ENCODE results near the gene ATP6V0E2. TPM values are rescaled to one million over a fixed set of nuclear protein-coding genes. Genes with fewer than 3 reads are reported as not detected.
A peak's percentile ranks its signal among the peaks of the same experiment; 100 is the strongest.

Gene ATP6V0E2
- total RNA-seq, 2 donors from 2014 or later = 32.6 to 64.3 TPM

- ATAC-seq = no peak
- H3K27ac Mint-ChIP-seq = no peak overlapping the region
- H3K36me3 Mint-ChIP-seq = no peaks in the 10 kb centered on the region
- no peaks in the 10 kb centered on the region for H3K9me3 Mint-ChIP-seq
- peaks cover 9 to 12% of the 10 kb centered on the region in 2 donors for H3K4me1 Mint-ChIP-seq (ENCODE audit: low read depth in 2 of 2)
- no peak overlapping the region for H3K4me3 Mint-ChIP-seq
- H3K27me3 Mint-ChIP-seq = no peaks in the 10 kb centered on the region
- DNase-seq (ENCODE audit: low spot score) = no peak
Measured at GRCh38 chr7:149862156-149862555, 11.6 kb upstream of the ATP6V0E2 start.

DNA sequence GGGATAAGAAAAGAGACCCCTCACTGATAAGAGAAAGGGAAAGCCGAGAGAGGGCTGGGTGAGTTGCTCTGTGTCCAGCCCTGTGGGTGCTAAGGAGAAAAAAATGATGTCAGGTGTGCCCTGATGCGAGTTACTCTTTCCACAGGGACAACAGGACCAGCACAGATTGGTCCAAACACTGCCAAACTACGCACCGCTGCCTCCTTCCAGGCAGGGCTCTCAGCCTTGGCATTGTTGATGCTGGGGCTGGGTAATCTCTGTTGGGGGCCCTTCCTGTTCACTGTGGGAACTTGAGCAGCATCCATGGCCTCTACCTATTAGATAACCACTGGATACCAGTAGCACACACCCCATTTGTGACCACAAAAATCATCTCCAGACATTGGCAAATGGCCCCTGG lies 10.3 kb upstream of the ATP6V0E2 start:
- no peak for ATAC-seq
- H3K4me1 Mint-ChIP-seq (ENCODE audit: low read depth in 2 of 2) = peaks cover 9 to 12% of the 10 kb centered on the region in 2 donors
- no peak for DNase-seq (ENCODE audit: low spot score)
- H3K27me3 Mint-ChIP-seq = no peaks in the 10 kb centered on the region
- H3K4me3 Mint-ChIP-seq = no peak overlapping the region
- H3K27ac Mint-ChIP-seq = peak overlapping the region in 1 of 2 donors; percentile 78
- no peaks in the 10 kb centered on the region for H3K9me3 Mint-ChIP-seq
- no peaks in the 10 kb centered on the region for H3K36me3 Mint-ChIP-seq

DNA sequence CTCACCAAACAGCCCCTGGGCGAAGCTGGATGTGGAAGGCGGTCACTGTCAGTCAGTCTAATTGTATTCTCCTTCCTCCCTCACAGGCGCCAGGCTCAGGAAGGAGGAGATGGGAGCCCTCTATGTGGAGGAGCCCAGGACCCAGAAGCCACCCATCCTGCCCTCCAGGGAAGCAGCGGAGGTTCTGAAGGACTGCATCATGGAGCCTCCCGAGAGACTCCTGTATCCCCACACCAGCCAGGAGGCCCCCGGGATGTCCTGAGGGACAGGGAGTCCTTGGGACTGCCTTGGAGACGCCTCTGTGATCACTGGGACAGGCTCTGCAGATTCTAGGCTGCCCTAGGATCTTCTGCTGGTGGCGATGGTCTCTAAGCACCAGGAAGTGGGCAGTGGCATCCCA lies 9.7 kb upstream of the ATP6V0E2 start:
- no peak for DNase-seq (ENCODE audit: low spot score)
- Mint-ChIP-seq H3K9me3 (no peaks in the 10 kb centered on the region), H3K27ac (no peak overlapping the region), H3K27me3 (no peaks in the 10 kb centered on the region), H3K4me3 (no peak overlapping the region), H3K4me1 (ENCODE audit: low read depth in 2 of 2) (peaks cover 9 to 14% of the 10 kb centered on the region in 2 donors), H3K36me3 (no peaks in the 10 kb centered on the region)
- no peak for ATAC-seq

- Mint-ChIP-seq H3K36me3 (no peaks in the 10 kb centered on the region), H3K4me1 (ENCODE audit: low read depth in 2 of 2) (peaks cover 12 to 21% of the 10 kb centered on the region in 2 donors), H3K9me3 (no peaks in the 10 kb centered on the region), H3K27ac (peak overlapping the region; percentile 67 to 87), H3K27me3 (no peaks in the 10 kb centered on the region), H3K4me3 (no peak overlapping the region)
- ATAC-seq (no peak), DNase-seq (ENCODE audit: low spot score) (no peak)
Measured at GRCh38 chr7:149864751-149865150, 9.0 kb upstream of the ATP6V0E2 start.

DNA sequence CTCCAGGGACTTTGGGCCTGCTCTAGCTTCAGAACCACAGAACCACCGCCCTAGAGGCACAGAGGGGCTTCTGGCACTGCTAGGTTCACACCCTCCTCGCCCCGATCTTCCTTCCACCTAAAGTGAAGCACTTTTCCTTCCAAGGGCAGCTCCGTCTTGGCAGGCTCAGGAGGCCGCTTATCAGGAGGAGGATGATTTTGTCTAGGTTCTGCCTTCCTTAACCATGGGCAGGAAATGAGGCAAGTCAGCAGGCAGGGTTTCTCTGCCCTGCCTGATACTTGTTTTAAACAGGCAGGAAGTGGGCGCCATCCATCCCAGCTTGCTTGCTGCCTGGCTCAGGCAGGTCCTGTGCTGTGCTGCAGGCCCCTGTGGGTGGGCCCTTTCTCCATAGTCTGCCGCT lies 8.3 kb upstream of the ATP6V0E2 start:
- no peak overlapping the region for H3K4me3 Mint-ChIP-seq
- no peaks in the 10 kb centered on the region for H3K27me3 Mint-ChIP-seq
- DNase-seq (ENCODE audit: low spot score) (peak; percentile 70), ATAC-seq (peak; percentile 72 to 83)
- no peaks in the 10 kb centered on the region for H3K36me3 Mint-ChIP-seq
- no peaks in the 10 kb centered on the region for H3K9me3 Mint-ChIP-seq
- peaks cover 19 to 28% of the 10 kb centered on the region in 2 donors for H3K4me1 Mint-ChIP-seq (ENCODE audit: low read depth in 2 of 2)
- H3K27ac Mint-ChIP-seq = peak overlapping the region; percentile 67 to 87

DNA sequence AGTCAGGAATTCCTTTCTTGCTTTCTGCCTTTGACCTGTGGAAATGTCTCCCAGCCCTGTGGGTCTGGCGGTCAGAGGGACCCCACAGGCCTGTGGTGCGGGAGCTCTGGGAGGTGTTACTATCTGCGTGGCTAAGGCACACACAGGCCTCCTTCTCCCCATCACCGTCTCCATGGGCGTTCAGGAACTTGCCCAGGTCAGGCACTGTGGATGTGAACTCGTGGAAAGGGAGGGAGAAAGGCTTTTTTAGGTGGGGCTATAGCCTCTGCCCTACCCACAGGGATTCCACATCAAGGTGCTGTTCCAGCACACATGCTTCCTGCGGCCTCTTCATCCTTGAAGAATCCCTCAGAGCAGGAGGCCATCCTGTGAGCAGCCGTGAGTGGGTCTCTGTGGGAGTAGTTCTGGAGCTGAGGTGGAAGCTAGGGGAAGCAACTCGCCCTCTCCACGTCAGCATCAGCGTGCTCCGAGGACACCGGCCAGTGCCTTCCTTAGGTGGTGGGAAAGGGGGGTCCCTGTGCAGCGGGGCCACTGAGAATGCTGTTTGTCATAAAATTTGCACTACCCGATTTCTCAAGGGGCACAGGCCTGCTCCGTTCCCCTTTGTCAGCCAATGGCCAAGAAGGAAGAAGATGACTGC lies 7.5 kb upstream of the ATP6V0E2 start:
- no peak for ATAC-seq
- H3K4me3 Mint-ChIP-seq = no peak overlapping the region
- H3K36me3 Mint-ChIP-seq = no peaks in the 10 kb centered on the region
- H3K4me1 Mint-ChIP-seq (ENCODE audit: low read depth in 2 of 2) = peaks cover 25 to 33% of the 10 kb centered on the region in 2 donors
- H3K9me3 Mint-ChIP-seq = no peaks in the 10 kb centered on the region
- peak; percentile 39 for DNase-seq (ENCODE audit: low spot score)
- H3K27ac Mint-ChIP-seq = peak overlapping the region; percentile 67 to 87
- no peaks in the 10 kb centered on the region for H3K27me3 Mint-ChIP-seq

DNA sequence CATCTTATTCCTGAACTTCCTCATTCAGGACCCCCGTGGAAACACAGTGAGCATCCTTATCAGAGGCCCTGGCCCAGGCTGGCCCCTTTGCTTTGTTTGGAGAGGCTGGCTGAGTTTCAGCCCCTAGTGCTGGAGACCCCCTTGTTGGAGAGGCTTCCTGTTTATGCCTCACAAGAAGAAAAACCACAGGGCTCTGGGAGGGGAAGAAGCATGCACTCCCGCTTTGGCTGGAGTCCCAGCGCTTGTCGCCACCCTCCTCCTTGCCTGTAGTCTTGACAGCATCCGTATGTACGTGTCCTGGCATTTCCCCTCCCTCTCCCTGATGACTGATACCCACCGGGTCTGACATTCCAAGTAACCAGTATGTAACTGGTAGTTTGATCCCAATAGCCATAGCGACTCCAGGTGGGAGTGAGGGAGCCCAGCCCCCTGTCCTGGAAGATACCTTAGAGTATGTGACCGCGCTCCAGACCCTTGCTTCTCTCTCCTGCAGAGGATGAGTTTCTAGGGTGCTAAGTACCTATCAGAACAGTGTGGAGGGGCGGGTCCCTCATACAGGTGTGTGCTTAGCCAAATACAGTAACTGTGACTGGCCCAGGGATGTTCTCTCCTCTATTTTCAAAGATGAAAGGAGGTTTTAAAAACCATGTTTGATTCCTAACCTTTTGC lies 6.9 kb upstream of the ATP6V0E2 start:
- Mint-ChIP-seq H3K27ac (peak overlapping the region in 1 of 2 donors; percentile 25), H3K4me1 (ENCODE audit: low read depth in 2 of 2) (peaks cover 29 to 38% of the 10 kb centered on the region in 2 donors), H3K4me3 (no peak overlapping the region), H3K9me3 (no peaks in the 10 kb centered on the region), H3K27me3 (no peaks in the 10 kb centered on the region), H3K36me3 (no peaks in the 10 kb centered on the region)
- DNase-seq (ENCODE audit: low spot score) = peak; percentile 28
- no peak for ATAC-seq

GRCh38 chr7:149867762-149868622 lies 5.8 kb upstream of the ATP6V0E2 start:
- no peaks in the 10 kb centered on the region for H3K9me3 Mint-ChIP-seq
- H3K27me3 Mint-ChIP-seq = no peaks in the 10 kb centered on the region
- H3K36me3 Mint-ChIP-seq = no peaks in the 10 kb centered on the region
- no peak overlapping the region for H3K4me3 Mint-ChIP-seq
- H3K27ac Mint-ChIP-seq = peak overlapping the region in 1 of 2 donors; percentile 25
- peaks cover 36 to 47% of the 10 kb centered on the region in 2 donors for H3K4me1 Mint-ChIP-seq (ENCODE audit: low read depth in 2 of 2)
- peak; percentile 51 for DNase-seq (ENCODE audit: low spot score)
- ATAC-seq = no peak

DNA sequence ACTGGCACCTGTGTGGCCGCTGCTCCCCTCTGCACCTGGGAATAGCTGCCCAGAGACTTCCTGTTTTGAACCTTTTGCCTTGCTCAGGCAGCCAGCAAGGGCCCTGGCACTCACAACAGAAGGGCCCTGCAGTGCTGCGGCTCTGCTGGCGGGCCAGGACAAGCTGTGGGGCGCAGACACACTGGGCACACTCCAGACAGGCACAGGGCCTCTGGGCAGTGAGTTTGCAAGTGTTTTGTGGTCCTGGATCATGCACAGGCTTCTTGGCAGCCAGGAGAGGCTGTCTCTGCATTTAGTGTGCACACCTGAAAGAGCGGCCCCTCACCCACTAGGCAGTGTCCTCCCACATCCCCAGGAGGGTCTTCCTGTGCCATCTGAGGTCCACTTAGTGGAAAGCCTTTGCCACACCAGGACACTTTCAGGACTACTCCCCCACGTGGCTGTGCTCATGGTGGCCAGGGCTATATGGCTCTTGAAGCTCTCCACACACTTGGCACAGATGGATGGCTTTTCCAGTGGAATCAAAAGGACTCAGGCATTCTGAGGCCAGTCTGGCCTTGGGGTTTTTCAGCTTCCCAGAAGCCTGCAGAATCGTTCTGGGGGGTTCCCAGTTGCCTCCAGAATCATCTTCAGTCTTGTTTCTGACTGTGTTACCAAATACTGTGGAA lies 5.0 kb upstream of the ATP6V0E2 start:
- no peak for ATAC-seq
- Mint-ChIP-seq H3K9me3 (no peaks in the 10 kb centered on the region), H3K4me1 (ENCODE audit: low read depth in 2 of 2) (peaks cover 36 to 48% of the 10 kb centered on the region in 2 donors), H3K36me3 (no peaks in the 10 kb centered on the region), H3K4me3 (no peak overlapping the region), H3K27me3 (no peaks in the 10 kb centered on the region), H3K27ac (no peak overlapping the region)
- peak; percentile 3 for DNase-seq (ENCODE audit: low spot score)

GRCh38 chr7:149869291-149869650 lies 4.5 kb upstream of the ATP6V0E2 start:
- H3K4me3 Mint-ChIP-seq = no peak overlapping the region
- no peak overlapping the region for H3K27ac Mint-ChIP-seq
- DNase-seq (ENCODE audit: low spot score) (no peak), ATAC-seq (no peak)
- no peaks in the 10 kb centered on the region for H3K27me3 Mint-ChIP-seq
- peaks cover 36 to 49% of the 10 kb centered on the region in 2 donors for H3K4me1 Mint-ChIP-seq (ENCODE audit: low read depth in 2 of 2)
- H3K9me3 Mint-ChIP-seq = no peaks in the 10 kb centered on the region
- no peaks in the 10 kb centered on the region for H3K36me3 Mint-ChIP-seq

DNA sequence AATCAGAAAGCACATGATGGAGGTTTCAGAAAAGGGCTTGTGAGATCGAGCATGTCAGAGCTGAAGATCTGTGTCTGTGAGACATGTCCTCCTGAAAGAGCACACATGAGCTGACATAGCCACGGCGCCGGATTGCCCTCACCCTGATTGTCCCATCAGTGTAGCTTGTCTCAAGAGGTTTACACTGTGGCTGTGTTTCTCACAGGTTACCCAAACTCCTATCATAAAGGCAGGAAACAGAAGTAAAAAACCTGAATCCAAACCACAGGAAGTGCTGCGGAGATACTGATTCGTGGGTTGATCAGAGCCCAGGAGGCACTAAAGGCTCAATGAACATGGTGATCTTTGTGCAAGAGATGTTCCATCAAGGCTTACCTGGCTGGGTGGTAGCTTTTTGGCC lies 3.9 kb upstream of the ATP6V0E2 start:
- DNase-seq (ENCODE audit: low spot score) (peak; percentile 60), ATAC-seq (peak in 1 of 2 donors; percentile 43)
- H3K27ac Mint-ChIP-seq = peak overlapping the region; percentile 41 to 50
- H3K4me3 Mint-ChIP-seq = peak overlapping the region; percentile 63
- peaks cover 40 to 55% of the 10 kb centered on the region in 2 donors for H3K4me1 Mint-ChIP-seq (ENCODE audit: low read depth in 2 of 2)
- no peaks in the 10 kb centered on the region for H3K36me3 Mint-ChIP-seq
- H3K9me3 Mint-ChIP-seq = no peaks in the 10 kb centered on the region
- H3K27me3 Mint-ChIP-seq = no peaks in the 10 kb centered on the region

- no peaks in the 10 kb centered on the region for H3K27me3 Mint-ChIP-seq
- H3K36me3 Mint-ChIP-seq = no peaks in the 10 kb centered on the region
- peak overlapping the region; percentile 41 to 50 for H3K27ac Mint-ChIP-seq
- no peak for ATAC-seq
- DNase-seq (ENCODE audit: low spot score) = no peak
- H3K4me3 Mint-ChIP-seq = peak overlapping the region; percentile 63
- peaks cover 44 to 56% of the 10 kb centered on the region in 2 donors for H3K4me1 Mint-ChIP-seq (ENCODE audit: low read depth in 2 of 2)
- no peaks in the 10 kb centered on the region for H3K9me3 Mint-ChIP-seq
Measured at GRCh38 chr7:149870274-149870673, 3.5 kb upstream of the ATP6V0E2 start.

DNA sequence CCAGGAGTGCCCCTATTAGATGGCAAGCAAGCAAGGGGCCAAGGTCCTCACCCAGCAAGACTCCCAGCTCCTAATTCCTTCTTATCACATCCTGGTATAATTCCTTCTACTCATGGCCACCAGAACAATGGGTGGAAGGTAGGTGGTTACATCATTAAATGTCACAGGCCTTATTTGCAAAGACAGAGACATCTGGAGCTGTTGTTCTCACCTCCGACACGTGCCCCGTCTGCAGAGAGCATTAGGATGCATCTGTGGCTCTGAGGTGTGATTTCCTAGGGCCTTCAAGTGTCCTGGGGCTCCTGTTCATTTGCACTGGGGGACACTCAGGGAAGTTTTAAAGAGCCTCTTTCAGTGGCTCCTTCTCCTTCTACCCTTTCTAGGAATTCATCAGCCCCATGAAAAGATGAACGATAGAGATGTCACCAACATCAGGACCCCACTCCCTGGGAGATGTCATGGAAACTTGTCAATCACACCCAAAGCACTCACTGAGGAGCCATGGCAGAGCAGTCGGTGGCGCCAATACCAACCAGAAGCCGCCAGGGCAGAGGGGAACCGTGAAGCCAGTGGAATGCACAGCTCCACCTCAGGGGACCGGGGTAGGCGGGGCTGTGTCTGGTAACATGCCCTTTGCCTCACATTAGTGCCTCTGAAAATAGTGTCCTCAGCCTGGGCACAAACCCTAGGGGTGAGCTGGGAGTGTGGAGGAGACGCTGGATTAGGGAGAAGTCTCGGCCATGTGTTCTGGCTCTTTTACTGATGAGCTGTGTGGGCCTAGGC lies 2.9 kb upstream of the ATP6V0E2 start:
- Mint-ChIP-seq H3K27ac (peak overlapping the region; percentile 21 to 41), H3K27me3 (no peaks in the 10 kb centered on the region), H3K36me3 (no peaks in the 10 kb centered on the region), H3K4me1 (ENCODE audit: low read depth in 2 of 2) (peaks cover 44 to 55% of the 10 kb centered on the region in 2 donors), H3K4me3 (peak overlapping the region; percentile 51), H3K9me3 (no peaks in the 10 kb centered on the region)
- DNase-seq (ENCODE audit: low spot score) (peak; percentile 59), ATAC-seq (no peak)

All from natural killer cell treated with Interleukin-12 subunit alpha and Interleukin-12 subunit beta and Interleukin-15 and Interleukin-18, amount 100 ng/mL, for 72 hours (primary cell).